Bone marrow (tissue), 2 donors: ENCODE data around the gene CCNI.
"Not testable (repeated sequence)": the region's sequence is repeated elsewhere in the genome, so short reads cannot be mapped to it uniquely, and the experiment has no call there.

ENCODE experiments used
- DNase-seq, 2 donors: peaks; one replicate each; lab custom pipeline; 2025; lab: John Stamatoyannopoulos, UW

Gene CCNI

GRCh38 chr4:77075869-77076799 is at the start of gene CCNI:
Gene CCNI (minus strand): TSS chr4:77075989. CDS start chr4:77066362, 9,627 bp downstream.
- DNase-seq: peak; percentile 93 to 96

GRCh38 chr4:77124576-77124975 is 48.8 kb upstream of the CCNI start:
- DNase-seq: no peak

GRCh38 chr4:77123411-77123810 is 47.6 kb upstream of the CCNI start:
- no peak for DNase-seq

- DNase-seq: no peak
Measured at GRCh38 chr4:77122656-77123055, 46.9 kb upstream of the CCNI start.

- no peak for DNase-seq
Measured at GRCh38 chr4:77121736-77122240, 46.0 kb upstream of the CCNI start.

GRCh38 chr4:77120886-77121508 is 45.2 kb upstream of the CCNI start:
- DNase-seq: no peak

- DNase-seq: no peak
Measured at GRCh38 chr4:77117721-77118120, 41.9 kb upstream of the CCNI start.

GRCh38 chr4:77113069-77113468 is 37.3 kb upstream of the CCNI start:
- DNase-seq: no peak

- DNase-seq: no peak
Measured at GRCh38 chr4:77110730-77111129, 34.9 kb upstream of the CCNI start.

GRCh38 chr4:77104791-77105540 is 29.2 kb upstream of the CCNI start:
- DNase-seq: no peak

GRCh38 chr4:77104388-77104787 is 28.6 kb upstream of the CCNI start:
- DNase-seq: no peak

- DNase-seq: peak in 1 of 2 donors; percentile 75
Measured at GRCh38 chr4:77100234-77100633, 24.4 kb upstream of the CCNI start.

GRCh38 chr4:77097611-77098010 is 21.8 kb upstream of the CCNI start:
- DNase-seq: no peak

- peak; percentile 28 to 61 for DNase-seq
Measured at GRCh38 chr4:77095101-77095821, 19.5 kb upstream of the CCNI start.

GRCh38 chr4:77094496-77094895 is 18.7 kb upstream of the CCNI start:
- DNase-seq: no peak

- no peak for DNase-seq
Measured at GRCh38 chr4:77093401-77093800, 17.6 kb upstream of the CCNI start.

GRCh38 chr4:77092975-77093374 is 17.2 kb upstream of the CCNI start:
- DNase-seq: peak in 1 of 2 donors; percentile 63

- no peak for DNase-seq
Measured at GRCh38 chr4:77089866-77090265, 14.1 kb upstream of the CCNI start.

- not testable (repeated sequence) for DNase-seq
Measured at GRCh38 chr4:77087027-77087426, 11.2 kb upstream of the CCNI start.

- DNase-seq: no peak
Measured at GRCh38 chr4:77084019-77084639, 8.3 kb upstream of the CCNI start.
